Uterus (tissue), 4 donors: ENCODE measurements around the gene HDGFL2. TPM values are rescaled to one million over a fixed set of nuclear protein-coding genes. Genes with fewer than 3 reads are reported as not detected.
A peak's percentile ranks its signal among the peaks of the same experiment; 100 is the strongest.

Experiments used
- DNase-seq, 2 donors: peaks; one replicate each; pipeline ENCODE4 v3.0.0-alpha.2; 2019 to 2020
- H3K27ac ChIP-seq, 2 donors: fragments of 200-600 bp; sonication (generic); 1 replicate in 1 of 2; 2 replicates in 1 of 2; pipeline ENCODE4 v1.5.1; 2016 to 2018
- H3K27me3 ChIP-seq, 2 donors: fragments of 200-600 bp; sonication (generic); one replicate each; pipeline ENCODE4 v1.5.1; 2018 to 2019; ENCODE audit warnings: control low read depth in 1 of 2
- H3K36me3 ChIP-seq, 2 donors: fragments of 200-600 bp; sonication (generic); one replicate each; pipeline ENCODE4 v1.5.1; 2019; ENCODE audit warnings: control low read depth in 1 of 2
- H3K4me1 ChIP-seq, 2 donors: fragments of 200-600 bp; sonication (generic); one replicate each; pipeline ENCODE4 v1.5.1; 2018 to 2019; ENCODE audit warnings: control low read depth in 1 of 2
- H3K4me3 ChIP-seq, 2 donors: fragments of 200-600 bp; sonication (generic); 1 replicate in 1 of 2; 2 replicates in 1 of 2; pipeline ENCODE4 v1.5.1; 2018 to 2019; ENCODE audit warnings: mild to moderate bottlenecking in 1 of 2
- H3K9me3 ChIP-seq, 2 donors: fragments of 200-600 bp; sonication (generic); one replicate each; pipeline ENCODE4 v1.5.1; 2019; ENCODE audit warnings: control low read depth in 1 of 2
- CTCF ChIP-seq, 4 experiments: fragments of 200-600 bp in 2 of 4; fragments of 450-650 bp in 2 of 4; sonication (generic) in 2 of 4; IDR thresholded peaks; one replicate each; pipeline ENCODE4 v1.5.1; 2016 to 2019; ENCODE audit warnings: antibody characterized with exemption in 4 of 4, mild to moderate bottlenecking in 2 of 4, moderate library complexity in 1 of 4
- POLR2A ChIP-seq, 2 donors: fragments of 450-650 bp; IDR thresholded peaks; one replicate each; pipeline ENCODE4 v1.6.1; 2016; ENCODE audit warnings: antibody characterized with exemption in 2 of 2, mild to moderate bottlenecking in 1 of 2, moderate library complexity in 1 of 2
- intact Hi-C: fragments of 100-400 bp; cut with DNase I; formaldehyde crosslinking; loops from one replicate; pipeline ENCODE4 v1.15.1; 2023; ENCODE audit warnings: low total_unique reads
- total RNA-seq, 4 donors: library from RNA; depleted of rRNA in 3 of 4; stranded (reverse); fragments of >200 nt in 3 of 4; gene quantifications; one replicate each; pipeline versions ENCODE4 v1.1.0 to v1.2.4, GENCODE V29; 2014 to 2023
- donor health status: DM: yes; HTN: yes; CAD: no.

HDGFL2 gene
- total RNA-seq, 4 donors from 2014 or later = 8.5 to 65.8 (median 34.8) TPM

- Histone ChIP-seq H3K9me3 (no peaks in the 10 kb centered on the region), H3K4me1 (no peaks in the 10 kb centered on the region), H3K4me3 (peak within 1 kb of the TSS in 1 of 2 donors; percentile 41), H3K27ac (no peak within 1 kb of the TSS), H3K36me3 (no peaks in the 10 kb centered on the region), H3K27me3 (no peaks in the 10 kb centered on the region)
- TF ChIP-seq POLR2A (IDR thresholded peaks at IDR 0.05) (no peak), CTCF (IDR thresholded peaks at IDR 0.05) (no peak)
- DNase-seq = peak; percentile 55 to 59
- intact Hi-C loops = no loop called here
Measured at GRCh38 chr19:4534836-4535658, 63.0 kb downstream of the HDGFL2 start, which contains the start of gene PLIN5. PLIN5 (minus strand) TSS chr19:4535224; CDS start chr19:4534074, 1,150 bp downstream.

GRCh38 chr19:4536798-4537197 is 64.7 kb downstream of the HDGFL2 start:
- no peaks in the 10 kb centered on the region for H3K4me1 ChIP-seq
- no peak for TF ChIP-seq CTCF (IDR thresholded peaks at IDR 0.05)
- TF ChIP-seq POLR2A (IDR thresholded peaks at IDR 0.05) = no peak
- no peaks in the 10 kb centered on the region for H3K9me3 ChIP-seq
- DNase-seq = no peak
- no peak overlapping the region for H3K4me3 ChIP-seq
- intact Hi-C loops = no loop called here
- no peaks in the 10 kb centered on the region for H3K36me3 ChIP-seq
- no peak overlapping the region for H3K27ac ChIP-seq
- H3K27me3 ChIP-seq = no peaks in the 10 kb centered on the region

GRCh38 chr19:4537953-4538600 is 66.0 kb downstream of the HDGFL2 start:
- no peaks in the 10 kb centered on the region for H3K27me3 ChIP-seq
- no peaks in the 10 kb centered on the region for H3K4me1 ChIP-seq
- H3K9me3 ChIP-seq = no peaks in the 10 kb centered on the region
- DNase-seq = no peak
- intact Hi-C loops = no loop called here
- TF ChIP-seq POLR2A (IDR thresholded peaks at IDR 0.05) (no peak), CTCF (IDR thresholded peaks at IDR 0.05) (no peak)
- H3K36me3 ChIP-seq = no peaks in the 10 kb centered on the region
- no peak overlapping the region for H3K27ac ChIP-seq
- H3K4me3 ChIP-seq = no peak overlapping the region

- Histone ChIP-seq H3K36me3 (no peaks in the 10 kb centered on the region), H3K9me3 (no peaks in the 10 kb centered on the region), H3K4me3 (no peak overlapping the region), H3K4me1 (no peaks in the 10 kb centered on the region), H3K27me3 (no peaks in the 10 kb centered on the region), H3K27ac (no peak overlapping the region)
- TF ChIP-seq CTCF (IDR thresholded peaks at IDR 0.05) = no peak
- no peak for TF ChIP-seq POLR2A (IDR thresholded peaks at IDR 0.05)
- DNase-seq = no peak
- intact Hi-C loops = no loop called here
Measured at GRCh38 chr19:4538601-4538954, 66.5 kb downstream of the HDGFL2 start.

- intact Hi-C loops = no loop called here
- no peaks in the 10 kb centered on the region for H3K27me3 ChIP-seq
Measured at GRCh38 chr19:4539169-4539692, 67.1 kb downstream of the HDGFL2 start.

More at GRCh38 chr19:4539169-4539692, 67.1 kb downstream of the HDGFL2 start:
- TF ChIP-seq CTCF (IDR thresholded peaks at IDR 0.05) = no peak
- TF ChIP-seq POLR2A (IDR thresholded peaks at IDR 0.05) = no peak
- H3K4me3 ChIP-seq = no peak overlapping the region
- no peaks in the 10 kb centered on the region for H3K9me3 ChIP-seq
- H3K27ac ChIP-seq = no peak overlapping the region
- DNase-seq = no peak
- no peaks in the 10 kb centered on the region for H3K36me3 ChIP-seq
- no peaks in the 10 kb centered on the region for H3K4me1 ChIP-seq
